ENCODE results near the gene KCNMB1. TPM values are rescaled to one million over a fixed set of nuclear protein-coding genes. Genes with fewer than 3 reads are reported as not detected.

The KCNMB1 gene, protein sequence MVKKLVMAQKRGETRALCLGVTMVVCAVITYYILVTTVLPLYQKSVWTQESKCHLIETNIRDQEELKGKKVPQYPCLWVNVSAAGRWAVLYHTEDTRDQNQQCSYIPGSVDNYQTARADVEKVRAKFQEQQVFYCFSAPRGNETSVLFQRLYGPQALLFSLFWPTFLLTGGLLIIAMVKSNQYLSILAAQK
- total RNA-seq = not detected in 2 replicates

DNA sequence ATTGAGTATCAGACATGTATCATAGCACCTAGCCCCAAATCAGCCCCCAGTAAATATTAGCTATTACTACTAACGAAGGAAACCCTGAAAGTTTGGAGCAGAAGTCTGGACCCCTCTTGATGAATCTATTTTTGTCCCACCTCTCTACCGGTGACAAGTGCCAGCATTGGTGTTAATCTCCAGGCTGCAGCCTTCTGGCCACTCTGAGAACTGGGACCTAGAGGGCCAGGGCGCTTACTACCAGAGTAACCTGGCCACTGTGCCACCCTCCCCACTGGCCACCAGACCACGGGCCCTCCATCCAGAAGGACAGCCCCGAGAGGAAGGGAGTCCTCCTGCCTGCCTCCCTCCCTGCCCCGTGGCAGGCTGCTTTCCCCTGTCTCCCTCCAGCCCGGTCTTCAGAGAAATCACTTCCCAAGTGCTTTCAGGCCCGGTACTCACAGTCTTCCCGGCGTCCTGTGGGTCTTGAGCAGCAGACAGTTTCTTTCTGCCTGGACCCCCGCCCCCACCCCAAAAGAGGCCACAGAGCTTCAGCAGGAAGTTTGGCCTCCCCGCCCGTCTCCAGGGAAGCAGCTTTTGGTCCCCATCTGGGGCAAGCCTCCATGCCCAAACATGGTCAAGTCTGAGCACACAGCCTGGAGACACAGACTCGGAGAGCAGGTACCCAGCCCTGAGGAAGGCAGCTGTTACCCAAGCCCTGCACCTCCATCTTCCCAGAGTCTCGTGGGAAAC, at the start of gene KCNMB1:
KCNMB1 (minus strand) TSS at position 550 of the 732 bp plus-strand sequence. CDS start 3,920 bp downstream, outside the sequence.

Other genes starting within 250 kb of the KCNMB1 start
- not detected in 2 replicates for gene C5orf58, start 156.4 kb downstream of the KCNMB1 start, total RNA-seq
- not detected in 2 replicates for gene LCP2, start 91.6 kb downstream of the KCNMB1 start, total RNA-seq
- 3.1 TPM in 1 of 2 replicates, not detected in the other for gene KCNIP1, start 114.7 kb upstream of the KCNMB1 start, total RNA-seq

Data from tracheal epithelial cell (primary cell).